Measurements from ENCODE around the gene LMBR1. TPM values are rescaled to one million over a fixed set of nuclear protein-coding genes. Genes with fewer than 3 reads are reported as not detected.
"Not testable (repeated sequence)": the region's sequence is repeated elsewhere in the genome, so short reads cannot be mapped to it uniquely, and the experiment has no call there.

Gene LMBR1
- total RNA-seq, 2 experiments from 2014 or later: 114 to 136 TPM

- Histone ChIP-seq H3K79me2 (ENCODE audit: insufficient read depth, low read depth, low read length) (no peaks in the 10 kb centered on the region), H3K36me3 (ENCODE audit: insufficient read depth, low read length) (no peaks in the 10 kb centered on the region), H3K4me2 (ENCODE audit: low read length) (no peak overlapping the region), H3K27ac (ENCODE audit: low read depth, low read length, poor library complexity, severe bottlenecking) (no peak overlapping the region), H4K20me1 (ENCODE audit: insufficient read depth, low read length) (no peaks in the 10 kb centered on the region), H3K9me3 (ENCODE audit: low read length) (peaks cover 5% of the 10 kb centered on the region; the same call in 1 of the 2 replicates), H3K4me1 (ENCODE audit: insufficient read depth, low read length, poor library complexity, severe bottlenecking) (no peaks in the 10 kb centered on the region), H3K4me3 (ENCODE audit: low read depth, low read length, poor library complexity, severe bottlenecking) (no peak overlapping the region), H3K9me2 (ENCODE audit: insufficient read depth, low read length) (no peaks in the 10 kb centered on the region), H2AFZ (ENCODE audit: low read length) (no peak overlapping the region)
- no TSS peak for BruUV-seq (replicated peaks)
- no peak for DNase-seq (ENCODE audit: low spot score)
- TF ChIP-seq CTCF (conservative IDR thresholded peaks at IDR 0.05; ENCODE audit: low read length) (no peak), EZH2phosphoT487 (IDR thresholded peaks at IDR 0.05; ENCODE audit: borderline replicate concordance, low read depth, low read length) (no peak)
- intact Hi-C loops (cut with micrococcal nuclease; ENCODE audit: unreplicated experiment): no loop called here
- ChIA-PET POLR2A (no interaction called here), CTCF (ENCODE audit: unreplicated experiment) (no interaction called here)
These were observed 48.6 kb upstream of the LMBR1 start for GRCh38 chr7:156941393-156942182.

GRCh38 chr7:156940421-156941122 lies 47.6 kb upstream of the LMBR1 start:
- Histone ChIP-seq H3K4me2 (ENCODE audit: low read length) (no peak overlapping the region), H4K20me1 (ENCODE audit: insufficient read depth, low read length) (no peaks in the 10 kb centered on the region), H3K36me3 (ENCODE audit: insufficient read depth, low read length) (no peaks in the 10 kb centered on the region), H3K9me3 (ENCODE audit: low read length) (no peaks in the 10 kb centered on the region), H3K4me3 (ENCODE audit: low read depth, low read length, poor library complexity, severe bottlenecking) (no peak overlapping the region), H3K9me2 (ENCODE audit: insufficient read depth, low read length) (no peaks in the 10 kb centered on the region), H3K4me1 (ENCODE audit: insufficient read depth, low read length, poor library complexity, severe bottlenecking) (no peaks in the 10 kb centered on the region), H3K79me2 (ENCODE audit: insufficient read depth, low read depth, low read length) (no peaks in the 10 kb centered on the region), H3K27ac (ENCODE audit: low read depth, low read length, poor library complexity, severe bottlenecking) (no peak overlapping the region), H2AFZ (ENCODE audit: low read length) (no peak overlapping the region)
- CTCF ChIA-PET (ENCODE audit: unreplicated experiment): no interaction called here
- no TSS peak for BruUV-seq (replicated peaks)
- no peak for DNase-seq (ENCODE audit: low spot score)
- intact Hi-C loops (cut with micrococcal nuclease; ENCODE audit: unreplicated experiment): no loop called here
- POLR2A ChIA-PET: no interaction called here
- TF ChIP-seq CTCF (conservative IDR thresholded peaks at IDR 0.05; ENCODE audit: low read length) (no peak), EZH2phosphoT487 (IDR thresholded peaks at IDR 0.05; ENCODE audit: borderline replicate concordance, low read depth, low read length) (no peak)

GRCh38 chr7:156936766-156937165 lies 43.8 kb upstream of the LMBR1 start:
- BruUV-seq (replicated peaks); H3K4me2 ChIP-seq (ENCODE audit: low read length); H3K79me2 ChIP-seq (ENCODE audit: insufficient read depth, low read depth, low read length); DNase-seq (ENCODE audit: low spot score); H3K4me1 ChIP-seq (ENCODE audit: insufficient read depth, low read length, poor library complexity, severe bottlenecking); intact Hi-C loops (cut with micrococcal nuclease; ENCODE audit: unreplicated experiment); CTCF ChIA-PET (ENCODE audit: unreplicated experiment); H2AFZ ChIP-seq (ENCODE audit: low read length); H4K20me1 ChIP-seq (ENCODE audit: insufficient read depth, low read length); H3K9me2 ChIP-seq (ENCODE audit: insufficient read depth, low read length); H3K9me3 ChIP-seq (ENCODE audit: low read length); H3K36me3 ChIP-seq (ENCODE audit: insufficient read depth, low read length); H3K27ac ChIP-seq (ENCODE audit: low read depth, low read length, poor library complexity, severe bottlenecking); H3K4me3 ChIP-seq (ENCODE audit: low read depth, low read length, poor library complexity, severe bottlenecking): not testable (repeated sequence)
- POLR2A ChIA-PET: interaction anchor here (1.0 kb wide), 1 partner anchor 19 kb away, joined by 3 read pairs; no protein-coding TSS in a partner anchor
